HCT116 (cell line): ENCODE data around the gene CELF2. TPM values are rescaled to one million over a fixed set of nuclear protein-coding genes. Genes with fewer than 3 reads are reported as not detected.

Source experiments
- ATAC-seq: fragments of 200-7000 bp; cut with Tn5 transposase; 2 replicates; pipeline ENCODE4 v1.9.1; 2020; ENCODE audit warnings: mild to moderate bottlenecking, moderate library complexity
- BruUV-seq: library from RNA; stranded (reverse); fragments of 400-500 nt; replicated peaks from 2 replicates; lab custom pipeline; 2021; lab: Mats Ljungman, UMichigan
- CTCF ChIA-PET: fragments of 300-600 bp; sonication (Branson Sonifier 250); formaldehyde crosslinking; loops from one replicate; lab custom pipeline; 2021; ENCODE audit warnings: antibody characterized with exemption; lab: Charles Lee
- POLR2A ChIA-PET: fragments of 300-600, 350-600 bp; sonication (Branson Sonifier 250); formaldehyde crosslinking; loops from one replicate; lab custom pipeline; 2021; ENCODE audit warnings: antibody characterized with exemption; lab: Charles Lee
- RAD21 ChIA-PET, 2 experiments: fragments of 300-600 bp; sonication (Branson Sonifier 250); formaldehyde crosslinking; loops; one replicate each; lab custom pipeline; 2023; ENCODE audit warnings: low total read pairs in 2 of 2; ENCODE audit not compliant: uncharacterized antibody in 2 of 2, unreplicated experiment in 2 of 2, low non-redundant PET in 1 of 2; lab: Charles Lee
- DNase-seq: peaks from one replicate; pipeline ENCODE4 v3.0.0-alpha.2; 2010; ENCODE audit warnings: low read depth, low spot score
- H2AFZ ChIP-seq: fragments of 200-600 bp; shearing (Covaris generic), sonication (generic); 2 replicates; pipeline ENCODE4 v1.6.1; 2017; ENCODE audit warnings: low read depth, mixed run types, mixed read lengths, antibody characterized with exemption, low read length; ENCODE audit not compliant: poor library complexity, severe bottlenecking
- H3K27ac ChIP-seq: 2 replicates; pipeline ENCODE4 v1.5.1; 2012; ENCODE audit warnings: low read depth, low read length
- H3K27me3 ChIP-seq: fragments of 200-600 bp; sonication (generic); 2 replicates; pipeline ENCODE4 v1.6.1; 2016; ENCODE audit warnings: mixed run types, low read length, mixed read lengths; ENCODE audit not compliant: insufficient read depth
- H3K36me3 ChIP-seq, 2 experiments: fragments of 200-500 bp in 1 of 2; fragments of 200-600 bp in 1 of 2; sonication (Bioruptor generic) in 1 of 2; sonication (generic) in 1 of 2; 2 replicates each; pipeline versions ENCODE4 v1.5.1 to v1.6.1; 2014 to 2016; ENCODE audit warnings: low read length in 2 of 2, inconsistent platforms in 1 of 2, mixed read lengths in 1 of 2, mixed run types in 1 of 2; ENCODE audit not compliant: insufficient read depth in 2 of 2, control insufficient read depth in 1 of 2
- H3K4me1 ChIP-seq, 2 experiments: fragments of 200-600 bp in 1 of 2; sonication (generic) in 1 of 2; 2 replicates each; pipeline versions ENCODE4 v1.5.1 to v1.6.1; 2012 to 2017; ENCODE audit warnings: low read length in 2 of 2, inconsistent platforms in 1 of 2, mild to moderate bottlenecking in 1 of 2, mixed read lengths in 1 of 2, mixed run types in 1 of 2, moderate library complexity in 1 of 2; ENCODE audit not compliant: insufficient read depth in 2 of 2, control insufficient read depth in 1 of 2
- H3K4me2 ChIP-seq: fragments of 200-600 bp; sonication (generic); 2 replicates; pipeline ENCODE4 v1.6.1; 2017; ENCODE audit warnings: mixed run types, low read length, mixed read lengths
- H3K4me3 ChIP-seq, 2 experiments: fragments of 200-600 bp in 1 of 2; sonication (generic) in 1 of 2; replicated peaks in 1 of 2; 2 replicates each; pipeline ENCODE4 v1.5.1; 2011 to 2016; ENCODE audit warnings: low read length in 2 of 2, control low read depth in 1 of 2, low read depth in 1 of 2, mild to moderate bottlenecking in 1 of 2, mixed read lengths in 1 of 2, mixed run types in 1 of 2
- H3K79me2 ChIP-seq: fragments of 200-600 bp; sonication (generic); 2 replicates; pipeline ENCODE4 v1.6.1; 2017; ENCODE audit warnings: mild to moderate bottlenecking, mixed run types, low read length, moderate library complexity, mixed read lengths; ENCODE audit not compliant: insufficient read depth
- H3K9ac ChIP-seq: fragments of 200-600 bp; sonication (generic); 2 replicates; pipeline ENCODE4 v1.6.1; 2016; ENCODE audit warnings: low read length, mixed read lengths
- H3K9me2 ChIP-seq: fragments of 200-600 bp; sonication (generic), shearing (Covaris generic); 2 replicates; pipeline ENCODE4 v1.6.1; 2017; ENCODE audit warnings: mixed run types, mild to moderate bottlenecking, moderate library complexity; ENCODE audit not compliant: insufficient read depth
- H3K9me3 ChIP-seq, 2 experiments: fragments of 200-500 bp in 1 of 2; fragments of 200-600 bp in 1 of 2; sonication (Bioruptor generic) in 1 of 2; sonication (generic) in 1 of 2; 2 replicates each; pipeline ENCODE4 v1.6.1; 2014 to 2017; ENCODE audit warnings: low read length in 2 of 2, mixed read lengths in 2 of 2, inconsistent platforms in 1 of 2, low read depth in 1 of 2, mild to moderate bottlenecking in 1 of 2, mixed run types in 1 of 2, moderate library complexity in 1 of 2; ENCODE audit not compliant: control insufficient read depth in 1 of 2, insufficient read depth in 1 of 2
- H4K20me1 ChIP-seq: fragments of 200-600 bp; sonication (generic), shearing (Covaris generic); 2 replicates; pipeline ENCODE4 v1.6.1; 2017; ENCODE audit warnings: mixed run types, mild to moderate bottlenecking, moderate library complexity; ENCODE audit not compliant: insufficient read depth
- ATF3 ChIP-seq: IDR thresholded peaks from 2 replicates; pipeline ENCODE4 v1.6.1; 2012
- CBX3 ChIP-seq: IDR thresholded peaks from 2 replicates; pipeline ENCODE4 v1.6.1; 2012; ENCODE audit warnings: low read depth
- CEBPB ChIP-seq: IDR thresholded peaks from 2 replicates; pipeline ENCODE4 v1.6.1; 2012; ENCODE audit warnings: low read depth
- CTCF ChIP-seq, 3 experiments: fragments of 200-600 bp in 1 of 3; sonication (generic) in 1 of 3; IDR thresholded peaks in 2 of 3; conservative IDR thresholded peaks in 1 of 3; 2 replicates each; pipeline ENCODE4 v1.5.1; 2012 to 2017; ENCODE audit warnings: low read depth in 2 of 3, low read length in 2 of 3, antibody characterized with exemption in 1 of 3, borderline replicate concordance in 1 of 3, control low read depth in 1 of 3, mild to moderate bottlenecking in 1 of 3, mixed read lengths in 1 of 3, mixed run types in 1 of 3, moderate library complexity in 1 of 3; ENCODE audit not compliant: insufficient read depth in 1 of 3
- EGR1 ChIP-seq: IDR thresholded peaks from 2 replicates; pipeline ENCODE4 v1.6.1; 2012; ENCODE audit warnings: low read depth
- ELF1 ChIP-seq: IDR thresholded peaks from 2 replicates; pipeline ENCODE4 v1.6.1; 2012; ENCODE audit warnings: low read depth, borderline replicate concordance
- POLR2A ChIP-seq: IDR thresholded peaks from 2 replicates; pipeline ENCODE4 v1.7.0; 2011; ENCODE audit warnings: borderline replicate concordance; ENCODE audit not compliant: insufficient read depth, insufficient read length; ENCODE audit errors: extremely low read depth
- POLR2AphosphoS5 ChIP-seq: IDR thresholded peaks from 2 replicates; pipeline ENCODE4 v1.6.1; 2011; ENCODE audit warnings: mild to moderate bottlenecking, low read depth, low read length, moderate library complexity
- SIN3A ChIP-seq: IDR thresholded peaks from 2 replicates; pipeline ENCODE4 v1.6.1; 2012; ENCODE audit warnings: low read depth
- SRF ChIP-seq: IDR thresholded peaks from 2 replicates; pipeline ENCODE4 v1.6.1; 2012; ENCODE audit warnings: low read depth
- TCF7L2 ChIP-seq: IDR thresholded peaks from 2 replicates; pipeline ENCODE4 v1.7.0; 2011; ENCODE audit warnings: borderline replicate concordance, inconsistent platforms; ENCODE audit not compliant: insufficient read depth, insufficient read length; ENCODE audit errors: extremely low read depth
- ZFX ChIP-seq: fragments of 450-650 bp; IDR thresholded peaks from 2 replicates; pipeline ENCODE4 v1.6.1; 2017
- ZNF274 ChIP-seq: fragments of 200-500 bp; sonication (Bioruptor generic); IDR thresholded peaks from 2 replicates; pipeline ENCODE4 v1.6.1; 2014; ENCODE audit warnings: mild to moderate bottlenecking, low read depth, low read length, inconsistent platforms
- intact Hi-C: fragments of 100-400 bp; cut with micrococcal nuclease; formaldehyde crosslinking; loops from 2 replicates; pipeline ENCODE4 v1.10.0; 2022
- total RNA-seq: library from RNA; stranded (reverse); gene quantifications from one replicate; pipeline ENCODE4 v1.2.1, GENCODE V29; 2021; ENCODE audit not compliant: unreplicated experiment
- TF ChIP-seq, protein P1 (sequence below): IDR thresholded peaks from 2 replicates; pipeline ENCODE4 v1.6.1; 2011; ENCODE audit warnings: mild to moderate bottlenecking, low read length, moderate library complexity; ENCODE audit not compliant: insufficient replicate concordance; ENCODE audit errors: extremely low read depth

The CELF2 gene
- total RNA-seq, 1 experiment from 2014 or later, result 0.66 TPM

DNA sequence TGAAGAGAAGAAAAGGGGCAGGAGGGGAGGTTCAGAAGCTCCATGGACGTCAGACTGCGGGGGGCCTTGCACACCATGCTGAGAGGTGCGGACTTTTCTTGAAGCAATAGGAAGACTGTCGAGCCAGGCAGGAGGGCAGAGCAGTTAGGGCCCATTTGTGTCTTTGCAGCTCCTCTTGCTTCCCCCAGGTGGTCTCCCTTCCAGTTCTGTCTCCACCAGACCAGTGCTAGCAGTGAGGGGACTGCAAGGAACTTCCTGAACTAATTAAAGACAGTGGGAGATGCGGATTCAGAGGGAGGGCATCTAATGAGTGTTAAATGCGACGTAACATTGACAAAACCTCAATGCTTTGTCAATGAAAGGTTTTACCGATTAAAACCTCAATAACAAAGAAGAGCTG, 368.4 kb downstream of the CELF2 start:
- Histone ChIP-seq H3K9ac (no peak overlapping the region), H3K36me3 (no peaks in the 10 kb centered on the region), H3K9me3 (no peaks in the 10 kb centered on the region), H3K9me2 (no peaks in the 10 kb centered on the region), H3K79me2 (no peaks in the 10 kb centered on the region), H4K20me1 (no peaks in the 10 kb centered on the region), H3K4me2 (no peak overlapping the region), H3K4me1 (no peaks in the 10 kb centered on the region), H3K27ac (no peak overlapping the region), H3K27me3 (peaks cover 19% of the 10 kb centered on the region), H2AFZ (no peak overlapping the region), H3K4me3 (no peak overlapping the region)
- DNase-seq (no peak), ATAC-seq (no peak)
- ChIA-PET CTCF (no interaction called here), RAD21 (no interaction called here), POLR2A (no interaction called here)
- BruUV-seq, result no TSS peak
- TF ChIP-seq ELF1, result no peak
- no peak for TF ChIP-seq ZNF274
- TF ChIP-seq TCF7L2, result no peak
- no peak for TF ChIP-seq POLR2AphosphoS5
- TF ChIP-seq EGR1, result no peak
- no peak for TF ChIP-seq ZFX
- TF ChIP-seq CBX3, result no peak
- TF ChIP-seq CTCF (IDR thresholded peaks at IDR 0.05 in 2 of 3, conservative IDR thresholded peaks at IDR 0.05 in 1 of 3; ENCODE audit: borderline replicate concordance in 1 of 3, insufficient read depth in 1 of 3, low read depth in 2 of 3, low read length in 2 of 3), result no peak
- no peak for TF ChIP-seq POLR2A
- TF ChIP-seq CEBPB, result no peak
- TF ChIP-seq, protein P1, sequence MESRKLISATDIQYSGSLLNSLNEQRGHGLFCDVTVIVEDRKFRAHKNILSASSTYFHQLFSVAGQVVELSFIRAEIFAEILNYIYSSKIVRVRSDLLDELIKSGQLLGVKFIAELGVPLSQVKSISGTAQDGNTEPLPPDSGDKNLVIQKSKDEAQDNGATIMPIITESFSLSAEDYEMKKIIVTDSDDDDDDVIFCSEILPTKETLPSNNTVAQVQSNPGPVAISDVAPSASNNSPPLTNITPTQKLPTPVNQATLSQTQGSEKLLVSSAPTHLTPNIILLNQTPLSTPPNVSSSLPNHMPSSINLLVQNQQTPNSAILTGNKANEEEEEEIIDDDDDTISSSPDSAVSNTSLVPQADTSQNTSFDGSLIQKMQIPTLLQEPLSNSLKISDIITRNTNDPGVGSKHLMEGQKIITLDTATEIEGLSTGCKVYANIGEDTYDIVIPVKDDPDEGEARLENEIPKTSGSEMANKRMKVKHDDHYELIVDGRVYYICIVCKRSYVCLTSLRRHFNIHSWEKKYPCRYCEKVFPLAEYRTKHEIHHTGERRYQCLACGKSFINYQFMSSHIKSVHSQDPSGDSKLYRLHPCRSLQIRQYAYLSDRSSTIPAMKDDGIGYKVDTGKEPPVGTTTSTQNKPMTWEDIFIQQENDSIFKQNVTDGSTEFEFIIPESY, result no peak
- TF ChIP-seq SRF, result no peak
- no peak for TF ChIP-seq ATF3
- no peak for TF ChIP-seq SIN3A
- intact Hi-C loops, result no loop called here
